Measurements from ENCODE around the gene TRIM43.
"Not testable (repeated sequence)": the region's sequence is repeated elsewhere in the genome, so short reads cannot be mapped to it uniquely, and the experiment has no call there.

TRIM43 gene

DNA sequence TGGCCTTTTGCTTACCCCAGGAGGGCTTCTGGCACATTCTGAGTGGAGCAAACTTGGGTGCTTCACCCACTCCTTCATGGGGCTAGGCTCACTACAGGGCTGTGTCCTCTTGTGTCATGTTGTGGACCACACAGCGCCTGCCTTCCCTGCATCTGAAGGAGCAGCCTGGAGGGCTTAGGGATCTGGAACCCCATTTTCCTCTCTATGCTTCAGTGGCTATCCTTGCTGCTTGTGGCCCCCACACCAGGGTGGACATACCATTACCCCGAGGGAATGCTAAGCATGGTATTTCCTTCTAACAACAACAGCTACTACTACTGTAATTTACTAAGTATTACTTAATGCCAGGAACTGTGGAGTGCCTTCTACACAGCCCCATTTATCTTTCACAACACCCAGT lies 50.6 kb downstream of the TRIM43 start:
- not testable (repeated sequence) for DNase-seq

DNA sequence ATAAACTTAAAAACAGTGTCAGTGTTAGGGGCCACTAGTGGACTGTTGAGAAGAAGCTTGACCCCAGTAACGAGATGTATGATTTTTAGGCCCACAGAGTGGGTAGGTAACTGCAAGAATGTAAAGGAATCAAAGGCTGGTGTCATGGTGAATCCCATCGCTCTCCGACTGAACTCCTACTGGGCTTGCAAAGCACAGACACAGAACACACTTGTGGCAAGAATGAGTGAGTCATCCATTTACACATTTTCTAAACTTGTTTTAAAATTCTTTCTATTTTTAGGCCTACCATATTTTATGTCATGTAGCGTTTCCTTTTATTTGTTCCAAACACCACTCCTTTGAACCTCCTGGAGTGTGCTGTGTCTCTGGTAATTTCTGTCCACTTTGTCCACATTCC lies 51.1 kb downstream of the TRIM43 start:
- DNase-seq, result not testable (repeated sequence)

DNA sequence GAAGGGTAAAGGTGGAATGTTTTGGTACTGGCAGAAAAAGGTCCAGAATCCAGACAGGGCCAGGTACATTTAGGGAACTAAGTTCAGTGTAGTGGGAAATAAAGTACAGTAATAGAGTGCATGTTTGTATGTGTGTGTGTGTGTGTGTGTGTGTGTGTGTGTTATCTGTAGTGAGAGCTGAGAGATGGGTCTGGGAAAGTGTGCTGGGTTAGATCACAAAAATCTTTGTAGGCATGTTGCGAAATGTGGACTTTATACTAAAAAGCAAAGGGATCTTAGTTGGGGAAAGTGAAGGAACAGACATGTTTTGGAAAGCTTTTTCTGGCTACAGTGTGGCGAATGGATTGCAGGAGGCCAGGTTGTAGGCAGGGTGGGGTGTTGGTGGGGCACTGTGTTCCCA lies 53.5 kb downstream of the TRIM43 start:
- DNase-seq, result not testable (repeated sequence)

DNA sequence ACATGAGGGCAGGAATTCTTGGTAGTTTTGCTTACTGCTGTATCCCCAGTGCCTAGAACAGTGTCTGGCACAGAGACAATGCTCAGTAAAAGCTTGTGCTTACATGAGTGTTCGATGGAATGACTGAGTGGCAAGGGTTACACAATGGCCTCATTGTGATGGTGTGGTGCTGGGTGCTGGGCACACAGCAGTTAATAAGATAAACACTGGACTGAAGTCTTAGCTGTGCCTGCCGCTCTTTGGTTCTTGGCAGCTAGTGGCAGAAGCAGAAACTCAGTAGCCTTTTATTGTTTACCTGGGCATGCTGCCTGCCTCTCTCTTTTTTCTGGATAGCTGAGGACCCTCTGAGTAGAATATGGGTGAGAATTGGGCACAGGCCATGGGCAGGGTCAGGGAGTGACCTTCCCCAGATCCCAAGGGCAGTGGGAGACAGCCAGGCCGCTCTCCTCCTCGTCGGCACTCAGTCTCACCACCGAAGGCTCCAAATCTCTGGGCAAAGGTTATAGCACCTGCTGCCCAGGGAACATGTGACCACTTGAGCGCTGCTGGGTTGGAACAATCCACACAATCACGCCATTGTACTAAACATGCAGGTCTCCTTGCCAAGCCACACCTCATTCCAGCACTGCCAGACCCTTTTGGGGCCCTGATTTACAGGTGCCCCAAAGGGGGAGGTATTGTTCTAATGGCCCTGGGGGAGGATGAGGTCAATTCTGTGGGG lies 54.6 kb downstream of the TRIM43 start:
- not testable (repeated sequence) for DNase-seq

DNA sequence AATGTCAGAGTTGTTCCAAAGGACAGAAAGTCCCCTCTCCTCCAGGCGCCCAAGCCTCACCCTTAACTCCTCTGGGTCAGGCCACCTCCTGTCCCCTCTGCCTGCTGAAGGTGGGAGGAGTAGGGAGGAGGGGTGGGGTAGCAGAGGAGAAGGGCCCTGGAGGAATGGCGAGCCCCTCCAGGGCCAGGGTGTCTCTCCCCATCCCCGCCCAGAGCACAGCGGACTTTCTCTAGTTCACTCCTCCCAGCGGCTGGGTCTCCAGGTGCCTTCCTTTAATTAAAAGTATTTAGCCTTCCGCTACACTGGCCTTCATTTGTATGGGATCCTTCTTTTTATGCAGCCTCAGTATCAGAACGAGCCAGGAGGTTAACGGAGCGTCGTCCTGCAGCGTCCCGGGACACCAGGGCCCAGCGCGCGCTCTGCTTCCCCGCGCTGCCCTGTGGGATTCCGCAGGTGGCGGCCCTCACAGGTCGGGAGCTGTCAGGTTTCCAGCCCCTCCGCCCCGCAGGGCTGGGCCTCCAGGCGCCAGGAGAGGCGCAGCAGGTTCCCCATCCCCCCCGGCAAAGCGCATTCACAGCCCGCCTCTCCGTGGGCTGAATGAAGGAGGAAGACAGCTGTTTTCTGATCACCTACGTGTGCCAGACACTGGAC lies 57.2 kb downstream of the TRIM43 start:
- not testable (repeated sequence) for DNase-seq

Data from NCI-H2029 (cell line).